Adrenal gland (tissue), 5 donors: ENCODE results near the gene TMEM259.

ENCODE experiments used
- POLR2A ChIP-seq, 2 donors: fragments of 450-650 bp; IDR thresholded peaks; one replicate each; pipeline ENCODE4 v1.6.1; 2017; ENCODE audit warnings: antibody characterized with exemption in 2 of 2, mild to moderate bottlenecking in 2 of 2, moderate library complexity in 1 of 2
- TF ChIP-seq, protein P1 (sequence below), 6 experiments: fragments of 450-650 bp in 4 of 6; fragments of 200-600 bp in 2 of 6; sonication (generic) in 1 of 6; IDR thresholded peaks; 1 replicate in 5 of 6; 2 replicates in 1 of 6; pipeline versions ENCODE4 v1.5.1 to v1.8.0; 2016 to 2021; ENCODE audit warnings: antibody characterized with exemption in 6 of 6, mild to moderate bottlenecking in 2 of 6, moderate library complexity in 1 of 6
- donor health status: DM: no; HTN: no; CAD: no.

DNA sequence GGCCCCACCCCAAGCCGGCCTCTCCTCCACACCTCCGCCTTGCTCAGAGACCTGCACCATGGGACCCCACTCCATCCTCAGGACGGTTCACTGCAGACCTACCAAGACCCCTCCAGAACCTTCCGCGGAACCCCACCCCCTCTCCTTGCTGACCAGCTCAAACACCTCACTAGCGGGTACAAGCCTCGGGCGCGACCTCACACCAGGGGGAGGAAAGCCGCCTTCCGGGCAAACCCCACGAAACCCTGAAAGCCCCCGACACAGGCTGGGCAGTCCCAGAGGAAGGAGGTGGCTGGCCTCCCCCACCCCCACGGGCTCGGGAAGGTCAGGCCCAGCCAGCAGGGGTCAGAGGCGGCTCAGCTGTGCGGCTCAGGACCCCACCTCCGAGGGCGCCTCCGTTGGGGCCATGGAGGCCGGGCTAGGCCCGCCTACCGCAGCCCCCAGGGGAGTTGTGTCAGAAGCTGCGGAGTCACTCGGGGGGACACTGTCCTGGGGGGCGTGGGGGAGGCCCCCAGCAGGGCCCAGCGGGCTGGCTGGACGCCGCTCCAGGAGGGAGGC is 10.9 kb downstream of the TMEM259 start:
- no peak for TF ChIP-seq POLR2A (IDR thresholded peaks at IDR 0.05)
- TF ChIP-seq, protein P1, sequence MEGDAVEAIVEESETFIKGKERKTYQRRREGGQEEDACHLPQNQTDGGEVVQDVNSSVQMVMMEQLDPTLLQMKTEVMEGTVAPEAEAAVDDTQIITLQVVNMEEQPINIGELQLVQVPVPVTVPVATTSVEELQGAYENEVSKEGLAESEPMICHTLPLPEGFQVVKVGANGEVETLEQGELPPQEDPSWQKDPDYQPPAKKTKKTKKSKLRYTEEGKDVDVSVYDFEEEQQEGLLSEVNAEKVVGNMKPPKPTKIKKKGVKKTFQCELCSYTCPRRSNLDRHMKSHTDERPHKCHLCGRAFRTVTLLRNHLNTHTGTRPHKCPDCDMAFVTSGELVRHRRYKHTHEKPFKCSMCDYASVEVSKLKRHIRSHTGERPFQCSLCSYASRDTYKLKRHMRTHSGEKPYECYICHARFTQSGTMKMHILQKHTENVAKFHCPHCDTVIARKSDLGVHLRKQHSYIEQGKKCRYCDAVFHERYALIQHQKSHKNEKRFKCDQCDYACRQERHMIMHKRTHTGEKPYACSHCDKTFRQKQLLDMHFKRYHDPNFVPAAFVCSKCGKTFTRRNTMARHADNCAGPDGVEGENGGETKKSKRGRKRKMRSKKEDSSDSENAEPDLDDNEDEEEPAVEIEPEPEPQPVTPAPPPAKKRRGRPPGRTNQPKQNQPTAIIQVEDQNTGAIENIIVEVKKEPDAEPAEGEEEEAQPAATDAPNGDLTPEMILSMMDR (IDR thresholded peaks at IDR 0.05), result no peak
